ENCODE results near the gene MAB21L2.

GRCh38 chr4:150624055-150624454, 42.1 kb downstream of the MAB21L2 start:
- TF ChIP-seq CTCF (conservative IDR thresholded peaks at IDR 0.05) (no peak), EZH2 (IDR thresholded peaks at IDR 0.05; ENCODE audit: low read depth) (no peak)

All from PC-9 (cell line).